Osteocyte (in vitro differentiated cells): ENCODE measurements around the gene SH3PXD2A. TPM values are rescaled to one million over a fixed set of nuclear protein-coding genes. Genes with fewer than 3 reads are reported as not detected.
"Not testable (repeated sequence)": the region's sequence is repeated elsewhere in the genome, so short reads cannot be mapped to it uniquely, and the experiment has no call there.

Experiments used
- DNase-seq: peaks from one replicate; pipeline ENCODE4 v3.0.0; 2021; ENCODE audit warnings: mixed read lengths; ENCODE audit not compliant: unreplicated experiment; ENCODE audit errors: extremely low spot score
- H3K27ac Mint-ChIP-seq: one replicate; pipeline ENCODE4 v1.8.0; 2021; ENCODE audit warnings: mild to moderate bottlenecking, mixed read lengths; ENCODE audit not compliant: unreplicated experiment
- H3K27me3 Mint-ChIP-seq: one replicate; pipeline ENCODE4 v1.8.0; 2021; ENCODE audit warnings: mixed read lengths; ENCODE audit not compliant: unreplicated experiment
- H3K36me3 Mint-ChIP-seq: one replicate; pipeline ENCODE4 v1.8.0; 2021; ENCODE audit warnings: mixed read lengths; ENCODE audit not compliant: unreplicated experiment
- H3K4me1 Mint-ChIP-seq: one replicate; pipeline ENCODE4 v1.8.0; 2021; ENCODE audit warnings: mixed read lengths; ENCODE audit not compliant: unreplicated experiment
- H3K4me3 Mint-ChIP-seq: one replicate; pipeline ENCODE4 v1.8.0; 2021; ENCODE audit warnings: mild to moderate bottlenecking, moderate library complexity, mixed read lengths; ENCODE audit not compliant: unreplicated experiment
- H3K9me3 Mint-ChIP-seq: one replicate; pipeline ENCODE4 v1.8.0; 2021; ENCODE audit warnings: mixed read lengths; ENCODE audit not compliant: unreplicated experiment
- CTCF ChIP-seq: fragments of 200-600 bp; sonication (generic); IDR thresholded peaks from 2 replicates; pipeline ENCODE4 v1.5.0; 2021; ENCODE audit warnings: antibody characterized with exemption, mild to moderate bottlenecking, moderate library complexity
- total RNA-seq: library from RNA; stranded (reverse); gene quantifications from 2 replicates; pipeline ENCODE4 v1.2.1, GENCODE V29; 2021

The SH3PXD2A gene
- total RNA-seq, 1 donor from 2014 or later, result 43.0 TPM

- Mint-ChIP-seq H3K27me3 (no peaks in the 10 kb centered on the region), H3K4me1 (peaks cover 28% of the 10 kb centered on the region)
- DNase-seq, result no peak
Observed at GRCh38 chr10:103761075-103761920, 94.1 kb downstream of the SH3PXD2A start.

GRCh38 chr10:103760233-103760632, 95.1 kb downstream of the SH3PXD2A start:
- H3K36me3 Mint-ChIP-seq, H3K9me3 Mint-ChIP-seq, H3K27me3 Mint-ChIP-seq, H3K4me3 Mint-ChIP-seq, DNase-seq, H3K27ac Mint-ChIP-seq: not testable (repeated sequence)
- H3K4me1 Mint-ChIP-seq, result peaks cover 28% of the 10 kb centered on the region

More at GRCh38 chr10:103761075-103761920, 94.1 kb downstream of the SH3PXD2A start:
- no peak overlapping the region for H3K4me3 Mint-ChIP-seq
- no peak overlapping the region for H3K27ac Mint-ChIP-seq
- no peak for TF ChIP-seq CTCF
- H3K36me3 Mint-ChIP-seq, result no peaks in the 10 kb centered on the region
- no peaks in the 10 kb centered on the region for H3K9me3 Mint-ChIP-seq

GRCh38 chr10:103759100-103759781, 96.1 kb downstream of the SH3PXD2A start:
- DNase-seq, result no peak
- no peak for TF ChIP-seq CTCF
- Mint-ChIP-seq H3K9me3 (no peaks in the 10 kb centered on the region), H3K4me1 (peaks cover 28% of the 10 kb centered on the region), H3K27ac (peak overlapping the region; percentile 11), H3K27me3 (no peaks in the 10 kb centered on the region), H3K36me3 (no peaks in the 10 kb centered on the region), H3K4me3 (no peak overlapping the region)

GRCh38 chr10:103758294-103758681, 97.1 kb downstream of the SH3PXD2A start:
- Mint-ChIP-seq H3K9me3 (no peaks in the 10 kb centered on the region), H3K27ac (no peak overlapping the region), H3K4me1 (peaks cover 22% of the 10 kb centered on the region), H3K27me3 (no peaks in the 10 kb centered on the region), H3K4me3 (no peak overlapping the region), H3K36me3 (no peaks in the 10 kb centered on the region)
- no peak for TF ChIP-seq CTCF
- no peak for DNase-seq

GRCh38 chr10:103757531-103758293, 97.7 kb downstream of the SH3PXD2A start:
- Mint-ChIP-seq H3K4me1 (peaks cover 19% of the 10 kb centered on the region), H3K27me3 (no peaks in the 10 kb centered on the region), H3K4me3 (no peak overlapping the region), H3K9me3 (no peaks in the 10 kb centered on the region), H3K36me3 (no peaks in the 10 kb centered on the region), H3K27ac (no peak overlapping the region)
- DNase-seq, result no peak
- TF ChIP-seq CTCF, result no peak
